GM10248 (cell line): Measurements from ENCODE around the gene USP24.

Source experiments
- CTCF ChIA-PET: fragments of 300-600 bp; sonication (Branson Sonifier 250); formaldehyde crosslinking; extraction: SDS; loops from one replicate; lab custom pipeline; 2021; ENCODE audit warnings: antibody characterized with exemption; lab: Yijun Ruan, JAX
- POLR2A ChIA-PET: fragments of 350-650 bp; sonication (Branson Sonifier 250); formaldehyde crosslinking; extraction: SDS; loops from one replicate; lab custom pipeline; 2020; ENCODE audit warnings: antibody characterized with exemption; lab: Yijun Ruan, JAX
- DNase-seq: peaks from one replicate; pipeline ENCODE4 v3.0.0; 2012; ENCODE audit errors: extremely low spot score
- TF ChIP-seq, protein P1 (sequence below): IDR thresholded peaks from 2 replicates; pipeline ENCODE4 v1.5.1; 2012; ENCODE audit warnings: mild to moderate bottlenecking, low read depth; ENCODE audit errors: extremely low read depth, missing control alignments, control extremely low read depth

The USP24 gene

DNA sequence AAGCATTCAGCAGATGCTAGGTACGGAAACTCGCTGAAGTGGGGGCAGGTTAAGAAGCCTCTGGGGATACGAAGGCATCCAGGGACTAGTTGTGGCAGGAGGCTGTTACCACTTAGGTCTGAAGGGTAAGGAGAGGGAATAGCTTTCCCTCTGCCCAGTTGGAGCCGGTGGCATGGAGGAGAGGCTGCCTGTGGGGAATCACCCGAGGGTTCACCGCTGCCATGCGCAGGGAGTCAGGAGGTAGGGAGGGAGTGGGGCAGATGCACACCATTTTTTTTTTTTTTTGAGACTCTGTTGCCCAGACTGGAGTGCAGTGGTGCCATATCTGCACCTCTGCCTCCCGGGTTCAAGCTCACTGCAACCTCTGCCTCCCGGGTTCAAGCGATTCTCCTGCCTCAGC, 169.7 kb downstream of the USP24 start:
- TF ChIP-seq, protein P1, sequence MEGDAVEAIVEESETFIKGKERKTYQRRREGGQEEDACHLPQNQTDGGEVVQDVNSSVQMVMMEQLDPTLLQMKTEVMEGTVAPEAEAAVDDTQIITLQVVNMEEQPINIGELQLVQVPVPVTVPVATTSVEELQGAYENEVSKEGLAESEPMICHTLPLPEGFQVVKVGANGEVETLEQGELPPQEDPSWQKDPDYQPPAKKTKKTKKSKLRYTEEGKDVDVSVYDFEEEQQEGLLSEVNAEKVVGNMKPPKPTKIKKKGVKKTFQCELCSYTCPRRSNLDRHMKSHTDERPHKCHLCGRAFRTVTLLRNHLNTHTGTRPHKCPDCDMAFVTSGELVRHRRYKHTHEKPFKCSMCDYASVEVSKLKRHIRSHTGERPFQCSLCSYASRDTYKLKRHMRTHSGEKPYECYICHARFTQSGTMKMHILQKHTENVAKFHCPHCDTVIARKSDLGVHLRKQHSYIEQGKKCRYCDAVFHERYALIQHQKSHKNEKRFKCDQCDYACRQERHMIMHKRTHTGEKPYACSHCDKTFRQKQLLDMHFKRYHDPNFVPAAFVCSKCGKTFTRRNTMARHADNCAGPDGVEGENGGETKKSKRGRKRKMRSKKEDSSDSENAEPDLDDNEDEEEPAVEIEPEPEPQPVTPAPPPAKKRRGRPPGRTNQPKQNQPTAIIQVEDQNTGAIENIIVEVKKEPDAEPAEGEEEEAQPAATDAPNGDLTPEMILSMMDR = no peak
- ChIA-PET CTCF (interaction anchor here (0.7 kb wide), 1 partner anchor 903 kb away, joined by 3 read pairs; no protein-coding TSS in a partner anchor), POLR2A (no interaction called here)
- DNase-seq = no peak

DNA sequence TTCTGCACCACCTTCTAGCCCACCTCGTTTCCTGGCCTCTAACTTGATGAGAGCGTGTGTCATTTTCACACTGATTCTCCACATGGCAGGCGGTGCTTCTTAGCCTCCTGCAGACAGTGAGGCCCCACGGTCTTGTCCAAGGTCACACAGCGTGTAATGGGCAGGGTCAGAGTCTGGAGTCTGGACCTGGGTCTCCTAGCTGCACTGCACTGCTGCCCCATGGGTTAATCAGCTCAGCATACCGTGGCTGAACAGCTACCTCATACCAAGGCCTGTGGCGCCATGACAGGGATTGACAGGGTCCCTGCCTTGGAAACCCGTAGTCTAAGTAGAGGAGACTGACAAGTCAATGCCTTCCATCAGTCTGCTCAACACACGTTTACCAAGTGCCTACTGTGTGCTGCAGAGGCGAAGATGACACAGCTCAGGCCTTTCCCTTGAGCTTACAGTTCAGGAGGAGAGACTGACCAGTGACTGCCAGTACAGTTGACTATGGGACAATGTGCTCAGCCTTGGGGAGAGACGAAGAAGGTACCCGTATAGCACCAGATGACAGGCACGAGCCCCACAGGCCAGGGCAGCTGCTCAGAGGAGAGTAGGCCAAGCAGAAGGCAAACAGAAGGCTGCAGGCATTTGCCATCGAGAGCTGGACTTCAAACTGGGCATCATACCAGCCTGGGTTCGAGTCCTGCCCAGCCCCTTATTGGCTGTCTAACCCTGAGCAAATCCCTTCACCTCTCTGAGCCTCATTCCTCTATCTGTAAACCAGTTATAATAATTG, 170.4 kb downstream of the USP24 start:
- CTCF ChIA-PET = interaction anchor here (0.8 kb wide), 2 partner anchors 9 to 26 kb away, joined by 3 read pairs; no protein-coding TSS in a partner anchor

DNA sequence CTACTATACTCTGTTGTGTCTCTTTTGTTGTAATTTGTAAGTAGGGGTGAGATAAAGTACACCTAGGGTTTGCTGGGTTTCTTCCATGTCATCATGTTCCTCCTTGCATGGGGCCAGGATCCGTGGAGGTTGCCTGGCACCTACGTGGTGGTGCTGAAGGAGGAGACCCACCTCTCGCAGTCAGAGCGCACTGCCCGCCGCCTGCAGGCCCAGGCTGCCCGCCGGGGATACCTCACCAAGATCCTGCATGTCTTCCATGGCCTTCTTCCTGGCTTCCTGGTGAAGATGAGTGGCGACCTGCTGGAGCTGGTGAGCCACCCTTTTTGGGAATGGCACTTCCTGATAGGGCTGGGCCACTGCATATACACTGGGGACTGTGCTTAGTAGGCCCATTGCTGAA, 171.4 kb downstream of the USP24 start:
- TF ChIP-seq, protein P1 = no peak
- CTCF ChIA-PET = interaction anchor here (1.5 kb wide), 1 partner anchor 22 kb away, joined by 7 read pairs; no protein-coding TSS in a partner anchor
- DNase-seq = no peak
- POLR2A ChIA-PET = no interaction called here

More for the DNA sequence above, 170.4 kb downstream of the USP24 start:
- TF ChIP-seq, protein P1 = no peak
- DNase-seq = no peak
- POLR2A ChIA-PET = no interaction called here

DNA sequence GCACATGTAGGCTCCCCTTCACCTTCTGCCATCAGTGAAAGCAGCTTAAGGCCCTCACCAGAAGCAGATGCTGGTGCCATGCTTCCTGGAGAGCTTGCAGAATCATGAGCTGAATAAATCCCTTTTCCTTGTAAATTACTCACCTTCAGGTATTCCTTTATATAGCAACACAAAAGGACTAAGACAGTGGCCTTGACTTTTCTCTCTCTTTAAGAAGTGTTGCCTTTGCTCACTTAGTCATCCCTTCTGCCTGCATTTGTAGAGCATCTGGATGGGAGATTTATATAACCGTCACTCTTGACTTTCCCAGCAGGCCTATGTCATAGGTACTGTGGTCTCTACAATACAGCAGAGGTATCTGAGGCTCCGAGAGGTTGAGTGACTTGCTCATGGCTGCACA, 172.2 kb downstream of the USP24 start:
- ChIA-PET CTCF (interaction anchor here (1.5 to 1.9 kb wide), 2 partner anchors 21 to 98 kb away, joined by 5 to 7 read pairs; no protein-coding TSS in a partner anchor), POLR2A (no interaction called here)
- DNase-seq = no peak
- TF ChIP-seq, protein P1 = no peak

DNA sequence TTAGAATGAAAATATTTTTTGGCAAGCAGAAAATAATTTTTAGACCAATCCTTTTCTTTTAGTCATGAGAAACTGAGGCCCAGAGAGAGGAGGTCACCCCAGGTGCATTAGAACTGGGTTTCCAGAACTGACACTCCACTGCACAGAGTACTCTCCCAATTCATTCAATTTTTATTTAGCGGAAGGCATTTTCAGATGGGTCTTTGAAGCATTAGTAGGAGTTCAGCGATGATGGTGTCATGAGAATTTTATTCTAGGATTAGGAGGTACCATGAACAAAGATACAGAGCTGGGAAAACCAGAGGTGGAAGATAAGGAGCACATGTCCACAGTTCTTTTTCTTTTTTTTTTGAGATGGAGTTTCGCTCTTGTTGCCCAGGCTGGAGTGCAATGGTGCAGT, 173.6 kb downstream of the USP24 start:
- DNase-seq = no peak
- ChIA-PET CTCF (interaction anchor here (1.9 kb wide), 1 partner anchor 97 kb away, joined by 5 read pairs; no protein-coding TSS in a partner anchor), POLR2A (no interaction called here)
- TF ChIP-seq, protein P1 = no peak

DNA sequence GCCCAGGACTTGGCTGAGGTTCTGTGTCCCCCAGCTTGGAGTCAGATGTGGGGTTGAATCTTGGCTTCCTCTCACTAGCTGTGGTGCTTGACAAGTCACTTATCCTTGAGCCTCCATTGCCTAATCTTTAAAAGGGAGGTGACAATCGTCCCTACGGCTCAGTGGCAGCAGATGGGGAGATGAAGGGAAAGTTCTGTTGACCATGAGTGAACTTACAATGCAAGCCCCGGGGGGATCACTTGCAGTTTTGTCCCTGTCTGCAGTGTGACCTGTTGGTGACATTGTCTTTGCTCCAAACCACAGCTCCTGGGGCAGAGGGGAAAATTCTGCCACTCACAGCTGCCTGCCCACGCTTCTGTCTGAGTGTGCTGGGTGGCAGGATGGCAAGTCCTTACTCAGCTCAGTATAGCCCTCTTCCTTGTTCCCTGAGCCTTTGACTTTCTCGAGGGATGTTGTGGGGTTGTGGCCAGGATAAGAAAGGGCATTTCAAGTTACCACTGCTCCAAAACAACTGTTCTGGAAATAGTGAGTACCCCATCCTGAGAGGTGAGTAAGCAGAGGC, 174.2 kb downstream of the USP24 start:
- TF ChIP-seq, protein P1 = no peak
- ChIA-PET CTCF (interaction anchor here (1.9 kb wide), 1 partner anchor 96 kb away, joined by 5 read pairs; no protein-coding TSS in a partner anchor), POLR2A (no interaction called here)
- DNase-seq = no peak
